ENCODE data around the gene PPP1R12B. TPM values are rescaled to one million over a fixed set of nuclear protein-coding genes. Genes with fewer than 3 reads are reported as not detected.

The PPP1R12B gene
- total and polyA plus RNA-seq, 4 donors: 6.0 to 122 (median 22.0) TPM

GRCh38 chr1:202433155-202434043 is 84.9 kb downstream of the PPP1R12B start:
- 86 to 92% methylated on average over 3 of the region's 3 CpGs for WGBS, 2 donors
- Histone ChIP-seq H3K9ac (ENCODE audit: insufficient read depth in 1 of 2, low read length in 2 of 2) (no peak overlapping the region), H3K27me3 (ENCODE audit: control insufficient read depth in 3 of 3, insufficient read depth in 3 of 3, low read length in 2 of 3) (no peaks in the 10 kb centered on the region), H3K36me3 (ENCODE audit: control insufficient read depth in 4 of 4, insufficient read depth in 4 of 4, low read length in 4 of 4) (peaks cover 8 to 20% (median 13%) of the 10 kb centered on the region in 4 donors), H3K4me1 (ENCODE audit: control insufficient read depth in 5 of 5, insufficient read depth in 5 of 5, low read length in 5 of 5) (peaks cover 0 to 4% (median 0%) of the 10 kb centered on the region in 5 donors), H3K27ac (ENCODE audit: low read depth in 1 of 2, low read length in 1 of 2) (peak overlapping the region in 1 of 2 donors; percentile 33), H3K4me3 (no peak overlapping the region), H3K9me3 (ENCODE audit: control insufficient read depth in 4 of 4, insufficient read depth in 3 of 4, low read length in 3 of 4) (no peaks in the 10 kb centered on the region)
- ATAC-seq (ENCODE audit: insufficient read depth, low FRiP score) (no peak), DNase-seq (no peak)
- TF ChIP-seq CTCF (IDR thresholded peaks at IDR 0.05; ENCODE audit: control extremely low read depth, extremely low read depth): no peak

GRCh38 chr1:202434059-202434458 is 85.6 kb downstream of the PPP1R12B start:
- peaks cover 14 to 22% (median 16%) of the 10 kb centered on the region in 4 donors for H3K36me3 ChIP-seq (ENCODE audit: control insufficient read depth in 4 of 4, insufficient read depth in 4 of 4, low read length in 4 of 4)

GRCh38 chr1:202438393-202439174 is 90.1 kb downstream of the PPP1R12B start:
- ATAC-seq (ENCODE audit: insufficient read depth, low FRiP score) (no peak), DNase-seq (no peak)
- Histone ChIP-seq H3K4me3 (no peak overlapping the region), H3K27ac (ENCODE audit: low read depth in 1 of 2, low read length in 1 of 2) (no peak overlapping the region), H3K4me1 (ENCODE audit: control insufficient read depth in 5 of 5, insufficient read depth in 5 of 5, low read length in 5 of 5) (no peaks in the 10 kb centered on the region), H3K27me3 (ENCODE audit: control insufficient read depth in 3 of 3, insufficient read depth in 3 of 3, low read length in 2 of 3) (no peaks in the 10 kb centered on the region), H3K9ac (ENCODE audit: insufficient read depth in 1 of 2, low read length in 2 of 2) (no peak overlapping the region), H3K36me3 (ENCODE audit: control insufficient read depth in 4 of 4, insufficient read depth in 4 of 4, low read length in 4 of 4) (peaks cover 11 to 20% (median 18%) of the 10 kb centered on the region in 4 donors), H3K9me3 (ENCODE audit: control insufficient read depth in 4 of 4, insufficient read depth in 3 of 4, low read length in 3 of 4) (no peaks in the 10 kb centered on the region)
- WGBS, 2 donors: 98% methylated on average over 37 of the region's 37 CpGs
- TF ChIP-seq CTCF (IDR thresholded peaks at IDR 0.05; ENCODE audit: control extremely low read depth, extremely low read depth): no peak

More at GRCh38 chr1:202434059-202434458, 85.6 kb downstream of the PPP1R12B start:
- no peak overlapping the region for H3K9ac ChIP-seq (ENCODE audit: insufficient read depth in 1 of 2, low read length in 2 of 2)
- DNase-seq (no peak), ATAC-seq (ENCODE audit: insufficient read depth, low FRiP score) (no peak)
- H3K27me3 ChIP-seq (ENCODE audit: control insufficient read depth in 3 of 3, insufficient read depth in 3 of 3, low read length in 2 of 3): no peaks in the 10 kb centered on the region
- peaks cover 0 to 4% (median 0%) of the 10 kb centered on the region in 5 donors for H3K4me1 ChIP-seq (ENCODE audit: control insufficient read depth in 5 of 5, insufficient read depth in 5 of 5, low read length in 5 of 5)
- no peak overlapping the region for H3K27ac ChIP-seq (ENCODE audit: low read depth in 1 of 2, low read length in 1 of 2)
- TF ChIP-seq CTCF (IDR thresholded peaks at IDR 0.05; ENCODE audit: control extremely low read depth, extremely low read depth): no peak
- H3K4me3 ChIP-seq: no peak overlapping the region
- no peaks in the 10 kb centered on the region for H3K9me3 ChIP-seq (ENCODE audit: control insufficient read depth in 4 of 4, insufficient read depth in 3 of 4, low read length in 3 of 4)
